Natural killer cell (primary cell): ENCODE results near the gene CCDC33. TPM values are rescaled to one million over a fixed set of nuclear protein-coding genes. Genes with fewer than 3 reads are reported as not detected.

Experiments used
- ATAC-seq, 3 donors: fragments of 150-1000 bp in 2 of 3; fragments of 200-7000 bp in 1 of 3; cut with Tn5 transposase; 1 replicate in 1 of 3; 2 replicates in 2 of 3; pipeline ENCODE4 v1.10.0; 2021; ENCODE audit warnings: mild to moderate bottlenecking in 2 of 3, moderate library complexity in 2 of 3
- DNase-seq, 2 donors: peaks; one replicate each; pipeline versions ENCODE4 v3.0.0 to v3.0.0-alpha.2; 2013 to 2021; ENCODE audit warnings: mixed read lengths in 1 of 2
- H3K27ac ChIP-seq: one replicate; pipeline ENCODE4 v1.5.1; 2013; ENCODE audit warnings: mild to moderate bottlenecking, low read length
- H3K27me3 ChIP-seq: one replicate; pipeline ENCODE4 v1.6.1; 2013; ENCODE audit warnings: low read length; ENCODE audit not compliant: control insufficient read depth, insufficient read depth
- H3K36me3 ChIP-seq: one replicate; pipeline ENCODE4 v1.6.1; 2013; ENCODE audit warnings: low read length; ENCODE audit not compliant: control insufficient read depth, insufficient read depth
- H3K4me1 ChIP-seq: one replicate; pipeline ENCODE4 v1.6.1; 2013; ENCODE audit warnings: low read length; ENCODE audit not compliant: control insufficient read depth, insufficient read depth
- H3K4me3 ChIP-seq: one replicate; pipeline ENCODE4 v1.5.1; 2013; ENCODE audit warnings: low read length
- H3K9me3 ChIP-seq: one replicate; pipeline ENCODE4 v1.6.1; 2013; ENCODE audit warnings: low read length; ENCODE audit not compliant: control insufficient read depth, insufficient read depth
- H3K27ac Mint-ChIP-seq, 2 donors: one replicate each; pipeline ENCODE4 v1.8.0; 2022; ENCODE audit warnings: mild to moderate bottlenecking in 2 of 2, mixed read lengths in 2 of 2, moderate library complexity in 1 of 2
- H3K27me3 Mint-ChIP-seq, 2 donors: one replicate each; pipeline ENCODE4 v1.8.0; 2022; ENCODE audit warnings: low read depth in 2 of 2, mixed read lengths in 2 of 2
- H3K36me3 Mint-ChIP-seq: one replicate; pipeline ENCODE4 v1.8.0; 2022; ENCODE audit warnings: mixed read lengths
- H3K4me1 Mint-ChIP-seq, 2 donors: one replicate each; pipeline ENCODE4 v1.8.0; 2022; ENCODE audit warnings: mixed read lengths in 2 of 2
- H3K4me3 Mint-ChIP-seq: one replicate; pipeline ENCODE4 v1.8.0; 2022; ENCODE audit warnings: mild to moderate bottlenecking, moderate library complexity, mixed read lengths
- H3K9me3 Mint-ChIP-seq, 2 donors: one replicate each; pipeline ENCODE4 v1.8.0; 2022; ENCODE audit warnings: mixed read lengths in 2 of 2
- CTCF ChIP-seq: fragments of 200-600 bp; IDR thresholded peaks from one replicate; pipeline ENCODE4 v1.8.0; 2022; ENCODE audit warnings: antibody characterized with exemption
- WGBS: methylation state at CpG from one replicate; pipeline ENCODE4 v1.1.7; 2013; ENCODE audit warnings: missing lambda C conversion rate; ENCODE audit not compliant: insufficient coverage; 5-methylcytosine and 5-hydroxymethylcytosine counted together
- intact Hi-C: fragments of 100-400 bp; cut with micrococcal nuclease; formaldehyde crosslinking; loops from one replicate; pipeline ENCODE4 v1.14.2; 2022
- total RNA-seq, 4 donors: library from RNA; stranded (reverse); fragments of 120-200 nt in 1 of 4; gene quantifications; one replicate each; pipeline versions ENCODE4 v1.2.3 to v1.2.4, GENCODE V29; 2013 to 2022

Gene CCDC33
- total RNA-seq, 3 donors from 2014 or later (not counting 1 experiment from before 2014, with no cell fraction given), result not detected

GRCh38 chr15:74378848-74379247 lies 142.7 kb downstream of the CCDC33 start:
- peaks cover 31% of the 10 kb centered on the region for H3K4me1 ChIP-seq
- WGBS, result 35% methylated on average over 9 of the region's 9 CpGs
- ATAC-seq (no peak), DNase-seq (peak in 1 of 2 donors; percentile 65)
- Mint-ChIP-seq H3K27ac (no peak overlapping the region), H3K27me3 (no peaks in the 10 kb centered on the region), H3K9me3 (no peaks in the 10 kb centered on the region), H3K4me1 (peaks cover 12 to 17% of the 10 kb centered on the region in 2 donors), H3K36me3 (no peaks in the 10 kb centered on the region), H3K4me3 (no peak overlapping the region)
- TF ChIP-seq CTCF, result no peak
- H3K9me3 ChIP-seq, result no peaks in the 10 kb centered on the region
- H3K27ac ChIP-seq, result no peak overlapping the region
- H3K4me3 ChIP-seq, result no peak overlapping the region
- H3K27me3 ChIP-seq, result no peaks in the 10 kb centered on the region
- no peaks in the 10 kb centered on the region for H3K36me3 ChIP-seq
- intact Hi-C loops, result no loop called here

- H3K36me3 Mint-ChIP-seq, result no peaks in the 10 kb centered on the region
- 83% methylated on average over 12 of the region's 12 CpGs for WGBS
- DNase-seq (no peak), ATAC-seq (no peak)
- no peak overlapping the region for H3K4me3 Mint-ChIP-seq
- H3K27me3 Mint-ChIP-seq, result no peaks in the 10 kb centered on the region
- TF ChIP-seq CTCF, result no peak
- intact Hi-C loops, result no loop called here
- H3K4me1 Mint-ChIP-seq, result peaks cover 11 to 16% of the 10 kb centered on the region in 2 donors
- Histone ChIP-seq H3K27ac (no peak overlapping the region), H3K9me3 (no peaks in the 10 kb centered on the region), H3K4me1 (peaks cover 35% of the 10 kb centered on the region), H3K27me3 (no peaks in the 10 kb centered on the region), H3K4me3 (no peak overlapping the region), H3K36me3 (no peaks in the 10 kb centered on the region)
- H3K27ac Mint-ChIP-seq, result no peak overlapping the region
- no peaks in the 10 kb centered on the region for H3K9me3 Mint-ChIP-seq
Observed at GRCh38 chr15:74380361-74381189, 144.4 kb downstream of the CCDC33 start.

- no peak for ATAC-seq
- Histone ChIP-seq H3K27me3 (no peaks in the 10 kb centered on the region), H3K4me1 (peaks cover 40% of the 10 kb centered on the region), H3K9me3 (no peaks in the 10 kb centered on the region), H3K36me3 (no peaks in the 10 kb centered on the region), H3K4me3 (no peak overlapping the region), H3K27ac (no peak overlapping the region)
- TF ChIP-seq CTCF, result no peak
- no peak overlapping the region for H3K4me3 Mint-ChIP-seq
- peaks cover 11 to 16% of the 10 kb centered on the region in 2 donors for H3K4me1 Mint-ChIP-seq
- no peak for DNase-seq
- H3K9me3 Mint-ChIP-seq, result no peaks in the 10 kb centered on the region
- no peaks in the 10 kb centered on the region for H3K27me3 Mint-ChIP-seq
- no peaks in the 10 kb centered on the region for H3K36me3 Mint-ChIP-seq
- no peak overlapping the region for H3K27ac Mint-ChIP-seq
- intact Hi-C loops, result no loop called here
- WGBS, result 92% methylated on average over 2 of the region's 2 CpGs
Observed at GRCh38 chr15:74381190-74381453, 145.0 kb downstream of the CCDC33 start.

GRCh38 chr15:74381481-74381880 lies 145.4 kb downstream of the CCDC33 start:
- DNase-seq, result no peak
- Histone ChIP-seq H3K4me3 (no peak overlapping the region), H3K27ac (no peak overlapping the region), H3K27me3 (no peaks in the 10 kb centered on the region), H3K9me3 (no peaks in the 10 kb centered on the region), H3K4me1 (peaks cover 43% of the 10 kb centered on the region), H3K36me3 (no peaks in the 10 kb centered on the region)
- no peaks in the 10 kb centered on the region for H3K36me3 Mint-ChIP-seq
- intact Hi-C loops, result no loop called here
- peaks cover 11 to 16% of the 10 kb centered on the region in 2 donors for H3K4me1 Mint-ChIP-seq
- no peak for ATAC-seq
- H3K9me3 Mint-ChIP-seq, result no peaks in the 10 kb centered on the region
- no peak overlapping the region for H3K27ac Mint-ChIP-seq
- H3K27me3 Mint-ChIP-seq, result no peaks in the 10 kb centered on the region
- TF ChIP-seq CTCF, result no peak
- no peak overlapping the region for H3K4me3 Mint-ChIP-seq
- WGBS, result 97% methylated on average over 5 of the region's 5 CpGs
